KOPT-K1 (cell line): ENCODE measurements around the gene OVOL3.
"Not testable (repeated sequence)": the region's sequence is repeated elsewhere in the genome, so short reads cannot be mapped to it uniquely, and the experiment has no call there.

ENCODE experiments used
- H3K27ac ChIP-seq: fragments of 200-600 bp; sonication (generic); 2 replicates; pipeline ENCODE4 v1.5.1; 2016; ENCODE audit warnings: antibody characterized with exemption, mild to moderate bottlenecking, low read depth, low read length; ENCODE audit not compliant: poor library complexity, severe bottlenecking
- H3K36me3 ChIP-seq: fragments of 200-600 bp; sonication (generic); 2 replicates; pipeline ENCODE4 v1.5.1; 2017; ENCODE audit warnings: antibody characterized with exemption, mild to moderate bottlenecking, low read length, moderate library complexity; ENCODE audit not compliant: insufficient read depth
- H3K9me3 ChIP-seq: fragments of 200-600 bp; sonication (generic); 2 replicates; pipeline ENCODE4 v1.5.1; 2017; ENCODE audit warnings: antibody characterized with exemption, low read length, mild to moderate bottlenecking; ENCODE audit not compliant: insufficient read depth, poor library complexity, severe bottlenecking

The OVOL3 gene

DNA sequence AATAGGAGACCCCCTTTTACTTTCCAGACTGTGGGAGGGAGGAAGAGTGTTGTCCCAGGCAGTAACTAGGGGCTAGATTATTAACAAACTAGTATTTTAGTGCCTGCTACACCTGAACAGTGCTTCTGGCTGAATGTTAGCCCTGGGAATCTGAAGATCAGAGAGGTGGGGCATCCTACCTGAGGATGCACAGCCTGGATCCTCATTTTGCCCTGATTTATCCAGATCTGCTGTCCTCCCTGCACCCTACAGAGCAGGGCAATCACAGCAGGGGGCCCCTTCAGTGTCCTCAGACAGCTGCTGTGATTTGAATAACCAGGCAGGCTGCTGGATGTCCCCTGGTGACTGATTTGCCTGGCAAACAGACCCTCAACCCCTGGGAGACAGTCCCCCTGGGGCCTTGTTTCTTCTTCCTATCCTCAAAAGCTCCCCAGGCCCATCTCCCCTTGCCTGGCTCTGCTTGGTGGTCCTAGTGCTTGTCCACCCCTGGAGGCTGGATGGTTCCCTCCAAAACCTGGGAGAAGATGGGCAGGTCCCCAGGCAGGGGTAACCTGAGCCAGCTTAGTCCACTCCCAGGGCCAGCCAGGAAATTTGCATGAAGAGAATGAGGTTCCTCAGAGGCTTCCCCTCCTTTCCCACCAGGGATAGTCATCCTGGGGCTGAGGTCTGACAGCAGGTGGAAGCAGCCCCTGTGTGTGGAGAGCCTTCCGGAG, at the start of gene OVOL3:
OVOL3 (plus strand) TSS at position 657 of the 713 bp plus-strand sequence. CDS start 60 bp downstream, outside the sequence.
- Histone ChIP-seq H3K27ac (no peak within 1 kb of the TSS), H3K36me3 (peaks cover 40% of the 10 kb centered on the region), H3K9me3 (no peaks in the 10 kb centered on the region)

DNA sequence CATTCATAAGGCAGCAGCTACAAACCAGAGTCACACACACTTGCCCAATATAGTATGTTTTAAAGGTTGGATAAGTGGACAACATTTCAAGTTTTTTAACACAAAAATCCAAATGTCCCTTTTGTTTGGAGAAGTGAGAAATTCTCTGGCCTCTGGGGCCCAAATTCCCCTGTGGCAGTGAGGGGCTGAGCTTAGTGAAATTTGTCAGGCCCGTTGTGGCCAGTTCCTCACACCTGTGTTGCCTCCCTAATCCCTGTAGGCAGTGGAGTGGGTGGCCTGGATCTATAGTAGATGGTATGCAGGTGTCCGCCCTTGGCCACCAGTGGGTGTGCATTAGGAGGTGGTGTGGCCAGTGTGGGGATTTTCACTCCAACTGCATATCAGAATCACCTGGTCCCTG, 49.6 kb upstream of the OVOL3 start:
- Histone ChIP-seq H3K27ac (no peak overlapping the region), H3K36me3 (peaks cover 98% of the 10 kb centered on the region), H3K9me3 (no peaks in the 10 kb centered on the region)

DNA sequence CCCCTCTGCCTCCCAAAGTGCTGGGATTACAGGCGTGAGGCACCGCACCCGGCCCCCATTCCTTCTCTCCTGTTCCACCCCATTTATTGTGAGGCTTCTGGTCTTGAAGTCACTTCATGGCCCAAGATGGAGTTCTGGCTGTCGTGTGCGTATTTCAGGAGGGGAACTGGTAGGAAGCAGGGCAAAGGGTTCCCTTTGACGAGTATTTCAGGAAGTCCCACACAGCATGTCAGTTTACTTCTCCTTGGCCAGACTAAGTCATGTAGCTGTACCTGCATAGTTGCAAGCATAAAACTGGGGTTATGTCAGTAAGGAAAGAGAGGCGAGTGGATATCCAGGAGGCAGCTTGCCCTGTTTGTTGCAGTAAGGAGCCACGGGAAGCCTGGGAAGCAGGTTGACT, 46.1 kb upstream of the OVOL3 start:
- H3K27ac ChIP-seq: no peak overlapping the region
- H3K9me3 ChIP-seq: no peaks in the 10 kb centered on the region
- peaks cover 84% of the 10 kb centered on the region for H3K36me3 ChIP-seq

DNA sequence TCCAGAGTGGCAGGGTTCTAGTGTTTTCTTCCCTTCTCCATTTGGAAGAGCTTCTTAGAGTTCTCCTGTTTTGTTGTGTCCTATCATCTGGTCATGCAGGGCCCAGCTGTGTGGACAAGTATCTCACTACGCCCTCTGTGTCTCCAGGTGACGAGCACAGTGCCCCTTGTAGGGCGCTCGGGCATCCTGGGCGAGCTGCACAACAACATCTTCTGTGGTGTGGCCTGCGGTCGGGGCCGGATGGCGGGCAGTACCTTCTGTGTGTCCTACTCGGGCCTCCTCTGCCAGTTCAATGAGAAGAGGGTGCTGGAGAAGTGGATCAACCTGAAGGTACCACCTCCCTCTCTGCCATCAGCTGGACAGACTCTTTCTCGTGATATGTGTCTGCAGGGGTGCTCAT, 43.3 kb upstream of the OVOL3 start:
- Histone ChIP-seq H3K27ac (no peak overlapping the region), H3K9me3 (no peaks in the 10 kb centered on the region), H3K36me3 (peaks cover 83% of the 10 kb centered on the region)

DNA sequence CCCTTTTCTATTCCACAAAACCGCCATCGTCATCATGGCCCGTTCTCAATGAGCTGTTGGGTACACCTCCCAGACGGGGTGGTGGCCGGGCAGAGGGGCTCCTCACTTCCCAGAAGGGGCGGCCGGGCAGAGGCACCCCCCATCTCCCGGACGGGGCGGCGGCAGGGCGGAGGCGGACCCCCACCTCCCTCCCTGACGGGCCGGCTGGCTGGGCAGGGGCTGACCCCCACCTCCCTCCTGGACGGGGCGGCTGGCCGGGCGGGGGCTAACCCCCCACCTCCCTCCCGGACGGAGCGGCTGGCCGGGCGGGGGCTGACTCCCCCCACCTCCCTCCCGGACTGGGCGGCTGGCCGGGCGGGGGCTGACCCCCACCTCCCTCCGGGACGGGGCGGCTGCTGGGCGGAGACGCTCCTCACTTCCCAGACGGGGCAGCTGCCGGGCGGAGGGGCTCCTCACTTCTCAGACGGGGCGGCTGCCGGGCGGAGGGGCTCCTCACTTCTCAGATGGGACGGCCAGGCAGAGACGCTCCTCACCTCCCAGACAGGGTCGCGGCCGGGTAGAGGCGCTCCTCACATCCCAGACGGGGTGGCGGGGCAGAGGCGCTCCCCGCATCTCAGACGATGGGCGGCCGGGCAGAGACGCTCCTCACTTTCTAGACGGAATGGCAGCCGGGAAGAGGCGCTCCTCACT, 42.0 kb upstream of the OVOL3 start:
- peaks cover 84% of the 10 kb centered on the region for H3K36me3 ChIP-seq
- not testable (repeated sequence) for H3K27ac ChIP-seq, H3K9me3 ChIP-seq

DNA sequence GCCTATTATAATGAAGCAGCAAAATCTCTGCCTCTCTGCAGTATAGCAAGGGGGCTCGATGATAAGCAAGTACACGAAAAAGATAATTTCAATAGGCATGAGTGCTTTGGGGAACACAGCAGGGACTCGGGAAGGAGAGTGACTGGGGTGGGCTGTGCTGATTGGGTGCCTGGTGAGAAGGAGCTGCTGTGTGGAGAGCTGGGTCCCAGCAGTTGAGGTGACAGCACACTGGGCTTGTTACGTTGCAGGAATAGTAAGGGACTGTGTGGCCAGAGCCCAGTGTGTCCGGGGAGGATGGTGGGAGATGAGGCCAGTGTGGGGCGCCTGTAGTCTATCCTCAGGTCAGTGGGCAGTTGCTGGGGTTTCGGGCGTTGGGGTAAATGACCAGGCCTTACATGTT, 38.9 kb upstream of the OVOL3 start:
- no peaks in the 10 kb centered on the region for H3K9me3 ChIP-seq
- H3K27ac ChIP-seq: no peak overlapping the region
- peaks cover 83% of the 10 kb centered on the region for H3K36me3 ChIP-seq

DNA sequence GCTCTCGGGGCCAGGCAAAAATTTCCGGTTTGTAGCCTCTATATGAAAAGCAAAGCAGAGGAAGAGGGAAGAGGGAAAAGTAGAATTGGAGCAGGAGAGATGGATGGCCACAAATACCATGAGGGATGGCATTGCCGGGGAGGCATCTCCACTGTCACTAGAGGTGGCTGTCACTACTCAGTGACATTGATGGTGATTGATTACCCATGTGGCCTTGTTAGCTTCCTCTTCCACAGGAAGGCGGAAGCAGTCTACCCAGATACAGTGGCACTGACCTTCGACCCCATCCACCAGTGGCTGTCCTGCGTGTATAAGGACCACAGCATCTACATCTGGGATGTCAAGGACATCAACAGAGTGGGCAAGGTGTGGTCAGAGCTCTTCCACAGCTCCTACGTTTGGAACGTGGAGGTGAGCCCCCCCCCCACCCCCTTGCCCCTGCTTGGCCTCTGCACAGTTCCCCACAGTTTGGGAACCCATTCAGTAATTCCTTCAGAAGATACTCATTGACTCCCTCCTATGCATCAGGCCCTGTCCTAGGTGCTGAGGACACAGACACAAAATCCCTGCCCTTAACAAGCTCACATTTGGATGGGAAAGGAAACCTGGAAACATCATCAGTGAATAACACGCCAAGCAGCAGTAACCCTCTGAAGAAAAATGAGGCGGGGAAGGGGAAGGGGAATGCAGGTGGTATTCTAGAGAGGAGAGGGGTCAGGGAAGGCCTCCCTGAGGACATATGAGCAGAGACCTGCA, 37.6 kb upstream of the OVOL3 start:
- no peaks in the 10 kb centered on the region for H3K9me3 ChIP-seq
- no peak overlapping the region for H3K27ac ChIP-seq
- H3K36me3 ChIP-seq: peaks cover 83% of the 10 kb centered on the region

DNA sequence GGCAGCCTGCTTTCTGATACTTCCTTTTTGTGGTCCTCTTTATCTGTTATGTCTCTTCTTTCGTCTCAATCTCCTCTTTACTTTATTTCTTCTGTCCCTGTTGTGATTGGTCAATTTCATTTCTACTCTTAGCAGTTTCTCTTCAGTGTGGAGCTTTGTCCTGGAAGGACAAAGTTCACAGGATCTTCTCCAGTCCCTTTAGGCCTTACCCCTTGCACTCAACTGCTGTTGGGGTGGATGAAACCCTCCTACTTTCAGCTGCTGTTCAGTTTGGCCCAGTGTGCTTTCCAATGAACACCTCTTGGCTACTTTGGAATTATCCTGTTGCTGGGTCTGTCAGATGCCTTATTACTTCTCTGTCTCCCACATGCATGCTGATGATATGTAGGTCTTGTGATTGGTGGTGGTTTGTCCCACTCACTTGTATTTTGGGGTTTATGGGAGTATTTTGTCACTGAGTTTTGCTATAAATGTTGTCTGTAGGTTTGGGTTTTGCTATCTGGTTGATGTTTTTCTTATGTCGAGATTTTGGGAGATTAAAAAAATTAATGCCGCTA, 31.5 kb upstream of the OVOL3 start:
- no peak overlapping the region for H3K27ac ChIP-seq
- peaks cover 92% of the 10 kb centered on the region for H3K36me3 ChIP-seq
- H3K9me3 ChIP-seq: no peaks in the 10 kb centered on the region

DNA sequence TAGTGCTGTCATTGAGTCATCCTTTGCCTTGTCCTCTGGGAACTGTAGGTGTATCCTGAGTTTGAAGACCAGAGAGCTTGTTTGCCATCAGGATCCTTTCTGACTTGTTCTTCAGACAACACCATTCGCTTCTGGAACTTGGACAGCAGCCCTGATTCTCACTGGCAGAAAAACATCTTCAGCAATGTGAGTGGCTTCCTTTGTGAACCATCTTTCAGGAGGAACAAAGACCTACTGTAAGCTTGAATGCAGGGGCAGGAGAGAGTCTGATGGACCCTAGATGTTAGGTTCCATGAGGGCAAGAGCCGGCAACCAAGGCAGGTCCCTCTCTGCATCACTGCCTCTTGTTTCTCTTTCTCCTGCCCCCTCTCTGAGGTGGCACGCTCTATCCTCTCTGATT, 29.6 kb upstream of the OVOL3 start:
- Histone ChIP-seq H3K9me3 (no peaks in the 10 kb centered on the region), H3K27ac (no peak overlapping the region), H3K36me3 (peaks cover 92% of the 10 kb centered on the region)

DNA sequence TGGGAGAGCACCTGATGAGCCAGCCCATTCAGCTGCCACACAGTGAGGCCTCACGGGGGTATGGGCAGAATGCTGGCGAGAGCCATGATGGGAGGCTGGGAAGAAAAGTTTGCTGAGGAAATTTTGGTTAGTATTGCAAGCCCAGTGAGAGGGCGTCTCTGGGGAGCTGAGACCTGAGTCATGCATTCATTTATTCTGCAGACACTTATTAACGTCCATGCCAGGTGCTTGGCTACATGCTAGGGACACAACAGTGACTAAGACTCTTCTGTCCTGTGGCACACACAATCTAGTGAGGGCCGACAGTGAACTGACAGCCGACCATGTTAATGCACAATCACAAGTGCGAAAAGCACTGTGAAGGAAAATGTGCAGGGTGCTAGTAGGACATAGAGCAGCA, 29.0 kb upstream of the OVOL3 start:
- H3K27ac ChIP-seq: no peak overlapping the region
- H3K9me3 ChIP-seq: no peaks in the 10 kb centered on the region
- H3K36me3 ChIP-seq: peaks cover 93% of the 10 kb centered on the region

DNA sequence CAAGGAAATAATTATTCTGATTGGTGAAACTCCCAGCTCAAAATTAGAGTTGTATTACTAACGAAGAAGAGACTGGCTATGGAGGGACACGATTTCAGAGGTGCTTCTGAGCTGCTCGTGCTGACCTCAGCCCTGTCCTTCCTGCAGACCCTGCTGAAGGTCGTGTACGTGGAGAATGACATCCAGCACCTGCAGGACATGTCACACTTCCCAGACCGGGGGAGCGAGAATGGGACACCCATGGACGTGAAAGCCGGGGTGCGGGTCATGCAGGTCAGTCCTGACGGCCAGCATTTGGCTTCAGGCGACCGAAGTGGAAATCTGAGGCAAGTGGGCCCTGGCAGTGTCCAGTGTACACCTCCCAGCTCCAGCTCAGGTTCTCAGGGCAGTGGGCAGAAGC, 28.0 kb upstream of the OVOL3 start:
- Histone ChIP-seq H3K27ac (no peak overlapping the region), H3K36me3 (peaks cover 93% of the 10 kb centered on the region), H3K9me3 (no peaks in the 10 kb centered on the region)

DNA sequence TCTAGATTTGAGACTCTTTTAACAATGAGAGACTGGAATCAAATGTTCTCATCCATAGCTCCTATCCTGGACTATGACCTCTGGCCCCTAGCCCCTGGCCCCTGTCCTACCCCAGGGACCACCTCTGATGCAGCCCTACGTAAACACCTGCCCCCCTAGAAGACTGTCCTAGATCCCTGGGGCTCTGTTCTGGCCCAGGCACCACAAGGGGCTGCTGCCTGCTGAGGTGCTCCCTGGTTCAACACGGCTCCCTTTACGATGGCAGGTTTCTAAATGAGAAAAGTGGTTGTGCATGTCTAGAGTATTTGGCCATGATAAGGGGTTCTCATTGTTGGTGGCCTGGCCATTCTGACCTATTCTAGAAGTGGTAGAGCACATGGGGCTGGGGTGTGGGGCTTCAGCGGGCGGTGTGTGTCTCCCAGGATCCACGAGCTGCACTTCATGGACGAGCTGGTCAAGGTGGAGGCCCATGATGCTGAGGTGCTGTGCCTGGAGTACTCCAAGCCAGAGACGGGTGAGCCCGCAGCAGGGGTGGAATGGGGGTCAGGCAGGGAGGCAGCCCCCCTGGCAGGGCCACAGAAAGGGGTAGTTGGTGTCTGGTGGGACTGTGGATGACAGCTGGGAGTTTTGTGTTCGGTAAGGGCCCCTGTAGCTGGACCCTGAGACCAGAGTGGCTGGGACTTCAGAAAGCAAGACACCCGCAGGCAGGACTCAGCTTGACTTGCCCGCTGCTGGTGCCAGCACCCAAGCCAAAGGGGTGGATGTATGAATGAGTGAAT, 26.5 kb upstream of the OVOL3 start:
- Histone ChIP-seq H3K27ac (no peak overlapping the region), H3K9me3 (no peaks in the 10 kb centered on the region), H3K36me3 (peaks cover 95% of the 10 kb centered on the region)

DNA sequence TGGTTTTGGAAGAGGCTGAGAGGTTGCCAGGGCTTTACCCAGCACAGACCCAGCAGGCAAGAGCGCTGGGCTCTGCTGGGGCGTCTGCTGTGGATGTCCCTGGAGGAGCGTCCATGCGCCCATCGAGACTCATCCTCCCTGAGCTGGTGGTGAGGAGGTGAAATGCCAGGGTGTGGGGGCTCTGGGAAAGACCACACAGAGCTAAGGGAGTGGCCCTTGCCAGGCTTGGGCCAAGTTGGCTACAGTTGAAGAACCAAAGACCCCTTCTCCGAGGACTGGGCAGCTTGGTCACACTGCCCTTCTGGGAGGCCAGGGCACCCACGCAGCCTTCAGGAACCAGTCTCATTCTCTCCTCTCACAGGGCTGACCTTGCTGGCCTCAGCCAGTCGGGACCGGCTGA, 24.6 kb upstream of the OVOL3 start:
- no peak overlapping the region for H3K27ac ChIP-seq
- H3K36me3 ChIP-seq: peaks cover 100% of the 10 kb centered on the region
- H3K9me3 ChIP-seq: no peaks in the 10 kb centered on the region

DNA sequence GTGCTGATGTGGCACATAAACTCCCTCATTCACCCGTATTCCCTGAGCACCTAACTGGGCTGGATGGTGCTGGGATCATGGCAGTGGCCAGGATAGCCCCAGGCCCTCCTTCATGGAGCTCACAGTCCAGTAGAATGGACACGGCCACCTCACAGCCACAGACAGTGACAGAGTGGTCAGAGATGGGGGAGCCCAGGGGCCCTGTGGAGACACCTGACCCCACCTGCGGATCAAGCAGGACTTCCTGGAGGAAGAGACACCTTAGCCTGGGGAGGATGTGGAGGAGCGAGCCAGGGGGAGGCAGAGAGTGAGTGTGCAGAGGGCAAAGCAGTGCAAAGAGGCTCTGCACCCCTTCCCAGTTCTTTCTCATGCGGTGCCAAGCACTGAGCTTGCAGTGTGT, 21.1 kb upstream of the OVOL3 start:
- no peak overlapping the region for H3K27ac ChIP-seq
- peaks cover 99% of the 10 kb centered on the region for H3K36me3 ChIP-seq
- no peaks in the 10 kb centered on the region for H3K9me3 ChIP-seq
